ENCODE measurements around the gene MAB21L2. TPM values are rescaled to one million over a fixed set of nuclear protein-coding genes. Genes with fewer than 3 reads are reported as not detected.
"Not testable (repeated sequence)": the region's sequence is repeated elsewhere in the genome, so short reads cannot be mapped to it uniquely, and the experiment has no call there.

Gene MAB21L2
- total and polyA plus RNA-seq, 4 experiments from 2014 or later, result 0.08 TPM; not detected in 3

DNA sequence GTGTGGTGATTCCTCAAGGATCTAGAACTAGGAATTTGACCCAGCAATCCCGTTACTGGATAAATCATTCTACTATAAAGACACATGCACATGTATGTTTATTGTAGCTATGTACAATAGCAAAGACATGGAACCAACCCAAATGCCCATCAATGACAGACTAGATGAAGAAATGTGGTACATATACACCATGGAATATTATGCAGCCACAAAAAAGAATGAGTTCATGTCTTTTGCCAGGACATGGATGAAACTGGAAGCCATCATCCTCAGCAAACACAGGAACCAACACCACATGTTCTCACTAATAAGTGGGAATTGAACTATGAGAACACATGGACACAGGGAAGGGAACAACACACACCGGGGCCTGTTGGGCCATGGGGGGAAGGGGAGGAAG lies 17.0 kb upstream of the MAB21L2 start:
- H3K4me3 Mint-ChIP-seq; H3K4me1 Mint-ChIP-seq; H3K9me3 ChIP-seq (ENCODE audit: control insufficient read depth in 1 of 2, low read length in 2 of 2); H3K9me3 Mint-ChIP-seq; H3K4me3 ChIP-seq (ENCODE audit: low read length in 2 of 2); POLR2A ChIA-PET (ENCODE audit: partially characterized antibody); H3K27me3 ChIP-seq (ENCODE audit: insufficient read depth, low read length); DNase-seq; CTCF ChIA-PET (ENCODE audit: partially characterized antibody); H3K27me3 Mint-ChIP-seq; H3K36me3 ChIP-seq (ENCODE audit: insufficient read depth, low read length); intact Hi-C loops (cut with micrococcal nuclease); H3K27ac ChIP-seq (ENCODE audit: low read depth, low read length); H3K4me1 ChIP-seq (ENCODE audit: insufficient read depth, low read length): not testable (repeated sequence)
- Mint-ChIP-seq H3K36me3 (peaks cover 34 to 49% of the 10 kb centered on the region in 2 donors), H3K27ac (peak overlapping the region in 1 of 7 donors; percentile 12)

DNA sequence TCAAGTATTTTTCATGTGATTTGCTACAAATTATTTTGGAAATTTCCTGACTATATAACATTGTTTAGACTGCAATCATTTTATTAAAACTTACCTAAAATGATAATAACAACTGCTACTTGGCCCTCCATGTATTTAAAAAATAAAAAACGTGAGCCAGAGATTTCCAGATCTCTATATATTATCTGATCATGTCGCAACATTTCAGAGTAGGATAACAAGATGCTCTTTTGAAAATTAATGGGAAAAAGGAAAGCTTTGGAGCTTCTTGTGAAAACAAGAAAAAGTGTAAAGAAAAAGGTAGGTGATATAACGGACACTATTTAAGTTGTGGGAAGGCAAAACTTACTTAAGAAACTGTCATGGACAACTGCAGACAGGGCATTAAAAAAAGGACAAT lies 14.9 kb upstream of the MAB21L2 start:
- Mint-ChIP-seq H3K4me1 (peaks cover 0 to 3% (median under 1%) of the 10 kb centered on the region in 4 donors), H3K9me3 (peaks cover 0 to 5% (median 3%) of the 10 kb centered on the region in 8 donors), H3K27me3 (no peaks in the 10 kb centered on the region), H3K27ac (peak overlapping the region in 1 of 7 donors; percentile 12), H3K4me3 (no peak overlapping the region), H3K36me3 (peaks cover 38 to 40% of the 10 kb centered on the region in 2 donors)
- Histone ChIP-seq H3K4me3 (ENCODE audit: low read length in 2 of 2) (no peak overlapping the region), H3K9me3 (ENCODE audit: control insufficient read depth in 1 of 2, low read length in 2 of 2) (no peaks in the 10 kb centered on the region), H3K27ac (ENCODE audit: low read depth, low read length) (no peak overlapping the region), H3K4me1 (ENCODE audit: insufficient read depth, low read length) (no peaks in the 10 kb centered on the region), H3K36me3 (ENCODE audit: insufficient read depth, low read length) (no peaks in the 10 kb centered on the region), H3K27me3 (ENCODE audit: insufficient read depth, low read length) (no peaks in the 10 kb centered on the region)
- POLR2A ChIA-PET (ENCODE audit: partially characterized antibody), result no interaction called here
- DNase-seq, result no peak
- intact Hi-C loops (cut with micrococcal nuclease), result no loop called here
- CTCF ChIA-PET (ENCODE audit: partially characterized antibody), result no interaction called here

DNA sequence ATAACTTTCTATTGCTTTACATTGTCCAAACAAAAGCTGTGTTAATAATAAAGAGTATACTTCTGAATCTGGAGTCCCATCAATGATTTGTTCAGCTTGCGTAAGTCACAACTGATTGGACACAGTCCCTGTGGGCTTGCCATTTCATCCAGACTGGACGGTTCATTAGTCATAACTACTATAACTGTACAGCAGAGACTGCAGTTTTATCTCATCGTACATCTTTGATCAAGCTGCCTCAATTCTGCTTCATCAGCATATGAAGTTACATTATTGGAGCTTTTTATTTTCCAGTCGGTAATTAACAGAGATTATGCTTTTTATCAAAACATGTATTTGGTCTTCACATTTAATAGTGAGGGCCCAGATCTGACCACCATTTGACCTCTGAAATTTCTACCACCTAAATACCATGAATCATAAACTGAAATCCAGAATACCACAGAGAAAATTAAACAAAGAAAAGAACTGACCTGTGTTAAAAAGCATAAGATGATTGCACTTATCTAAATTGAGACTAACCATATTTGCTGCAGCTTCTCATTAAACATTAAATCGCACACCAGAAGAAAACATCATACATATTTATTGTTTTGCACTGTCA lies 12.5 kb upstream of the MAB21L2 start:
- Histone ChIP-seq H3K27me3 (ENCODE audit: insufficient read depth, low read length) (no peaks in the 10 kb centered on the region), H3K36me3 (ENCODE audit: insufficient read depth, low read length) (no peaks in the 10 kb centered on the region), H3K4me3 (ENCODE audit: low read length in 2 of 2) (no peak overlapping the region), H3K9me3 (ENCODE audit: control insufficient read depth in 1 of 2, low read length in 2 of 2) (no peaks in the 10 kb centered on the region), H3K4me1 (ENCODE audit: insufficient read depth, low read length) (no peaks in the 10 kb centered on the region), H3K27ac (ENCODE audit: low read depth, low read length) (no peak overlapping the region)
- Mint-ChIP-seq H3K27ac (no peak overlapping the region), H3K27me3 (no peaks in the 10 kb centered on the region), H3K9me3 (peaks cover 0 to 5% (median 3%) of the 10 kb centered on the region in 8 donors), H3K4me1 (peaks cover 0 to 3% (median 0%) of the 10 kb centered on the region in 4 donors), H3K36me3 (peaks cover 28 to 29% of the 10 kb centered on the region in 2 donors), H3K4me3 (no peak overlapping the region)
- intact Hi-C loops (cut with micrococcal nuclease), result no loop called here
- POLR2A ChIA-PET (ENCODE audit: partially characterized antibody), result no interaction called here
- DNase-seq, result no peak
- CTCF ChIA-PET (ENCODE audit: partially characterized antibody), result no interaction called here

DNA sequence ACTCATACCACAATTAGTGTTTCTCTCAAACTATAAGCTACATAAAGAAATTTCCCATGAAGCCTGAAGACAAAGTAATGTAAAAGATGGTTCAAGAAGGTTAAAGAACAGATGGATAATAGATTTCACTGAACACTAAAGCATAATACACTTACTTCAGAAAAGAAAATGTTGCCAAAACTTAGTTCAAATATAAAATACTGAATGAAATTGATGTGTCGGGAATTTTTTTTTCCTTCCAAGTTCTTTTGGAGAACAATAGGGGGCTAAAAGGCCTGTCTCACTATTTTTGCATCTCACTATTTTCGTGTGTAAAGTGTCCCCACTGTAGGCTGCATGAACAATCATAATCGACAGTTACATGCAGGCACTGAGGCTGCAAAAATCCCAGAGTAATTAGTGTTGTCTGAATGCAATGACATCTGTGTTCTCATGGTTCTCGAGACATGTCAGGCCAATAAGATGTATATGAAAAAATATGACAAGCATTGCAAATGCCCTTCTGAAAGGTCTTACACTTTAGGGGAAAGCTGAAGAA lies 11.9 kb upstream of the MAB21L2 start:
- Mint-ChIP-seq H3K27ac (no peak overlapping the region), H3K27me3 (no peaks in the 10 kb centered on the region), H3K4me3 (no peak overlapping the region), H3K36me3 (peaks cover 23 to 26% of the 10 kb centered on the region in 2 donors), H3K9me3 (peaks cover 0 to 2% (median under 1%) of the 10 kb centered on the region in 8 donors), H3K4me1 (peaks cover 0 to 3% (median 0%) of the 10 kb centered on the region in 4 donors)
- Histone ChIP-seq H3K27me3 (ENCODE audit: insufficient read depth, low read length) (no peaks in the 10 kb centered on the region), H3K36me3 (ENCODE audit: insufficient read depth, low read length) (no peaks in the 10 kb centered on the region), H3K9me3 (ENCODE audit: control insufficient read depth in 1 of 2, low read length in 2 of 2) (no peaks in the 10 kb centered on the region), H3K4me1 (ENCODE audit: insufficient read depth, low read length) (no peaks in the 10 kb centered on the region), H3K27ac (ENCODE audit: low read depth, low read length) (no peak overlapping the region), H3K4me3 (ENCODE audit: low read length in 2 of 2) (no peak overlapping the region)
- POLR2A ChIA-PET (ENCODE audit: partially characterized antibody), result no interaction called here
- intact Hi-C loops (cut with micrococcal nuclease), result no loop called here
- CTCF ChIA-PET (ENCODE audit: partially characterized antibody), result no interaction called here
- DNase-seq, result no peak

DNA sequence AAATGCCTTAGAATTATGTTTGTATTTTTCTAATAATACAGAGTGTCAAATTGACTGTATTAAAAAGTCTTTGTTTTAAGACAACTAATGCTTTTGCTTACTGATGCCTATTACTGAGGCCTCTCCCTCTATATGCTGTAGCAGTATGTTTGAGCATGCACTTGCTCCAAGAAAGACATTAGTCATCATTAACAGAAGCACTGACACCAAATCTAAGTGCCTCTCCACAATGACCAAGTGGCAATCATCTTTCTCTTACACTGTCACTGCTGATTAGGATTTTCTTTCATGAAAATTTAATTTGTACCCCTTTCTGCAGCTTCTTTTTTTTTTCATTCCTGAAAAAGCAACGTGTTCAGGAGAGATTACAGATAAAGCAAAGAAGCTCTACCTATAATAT lies 11.1 kb upstream of the MAB21L2 start:
- Histone ChIP-seq H3K27me3 (ENCODE audit: insufficient read depth, low read length) (no peaks in the 10 kb centered on the region), H3K9me3 (ENCODE audit: control insufficient read depth in 1 of 2, low read length in 2 of 2) (no peaks in the 10 kb centered on the region), H3K36me3 (ENCODE audit: insufficient read depth, low read length) (no peaks in the 10 kb centered on the region), H3K4me3 (ENCODE audit: low read length in 2 of 2) (no peak overlapping the region), H3K4me1 (ENCODE audit: insufficient read depth, low read length) (no peaks in the 10 kb centered on the region), H3K27ac (ENCODE audit: low read depth, low read length) (no peak overlapping the region)
- ChIA-PET POLR2A (ENCODE audit: partially characterized antibody) (no interaction called here), CTCF (ENCODE audit: partially characterized antibody) (no interaction called here)
- H3K4me3 Mint-ChIP-seq, result no peak overlapping the region
- intact Hi-C loops (cut with micrococcal nuclease), result no loop called here
- DNase-seq, result no peak
- no peaks in the 10 kb centered on the region for H3K27me3 Mint-ChIP-seq
- H3K36me3 Mint-ChIP-seq, result peaks cover 20 to 22% of the 10 kb centered on the region in 2 donors
- peaks cover 0 to 2% (median 0%) of the 10 kb centered on the region in 8 donors for H3K9me3 Mint-ChIP-seq
- no peak overlapping the region for H3K27ac Mint-ChIP-seq
- H3K4me1 Mint-ChIP-seq, result peaks cover 0 to 3% (median 0%) of the 10 kb centered on the region in 4 donors

DNA sequence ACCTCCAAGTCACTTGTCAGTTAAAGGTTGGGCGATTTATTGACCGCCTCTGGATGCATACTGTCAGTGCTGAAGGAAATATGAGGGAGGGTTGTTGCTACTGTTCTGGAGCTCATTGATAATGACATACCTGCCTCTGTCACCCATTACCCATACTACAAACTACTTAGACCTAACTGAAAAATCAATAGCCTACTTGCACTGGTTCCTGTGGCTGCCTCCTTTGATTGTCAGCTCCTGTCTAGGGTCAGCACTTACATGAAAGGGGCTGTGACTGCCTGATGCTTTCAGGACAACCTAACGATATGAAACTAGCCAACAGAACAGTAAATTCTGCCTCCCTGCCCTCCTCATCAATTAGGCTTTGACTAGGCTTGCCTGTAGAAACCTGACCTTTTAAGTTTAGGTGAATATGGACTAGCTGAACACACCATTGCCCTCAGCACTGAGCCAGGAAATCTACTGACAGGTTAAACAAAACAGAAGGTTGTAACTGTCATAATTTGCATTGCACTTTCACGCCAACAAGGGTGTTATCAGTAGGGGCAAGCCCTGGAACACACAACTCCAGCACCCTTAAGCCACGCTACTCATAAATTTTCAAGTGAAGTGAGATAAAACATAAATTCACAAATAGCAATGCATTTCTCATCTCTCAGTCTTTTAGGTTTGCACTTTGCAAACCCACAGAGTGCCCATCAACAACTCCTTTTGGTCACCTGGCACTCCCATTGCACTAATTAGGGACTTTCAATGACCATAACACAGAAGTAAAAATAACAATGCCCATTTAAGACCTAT lies 9.0 kb upstream of the MAB21L2 start:
- no peaks in the 10 kb centered on the region for H3K4me1 ChIP-seq (ENCODE audit: insufficient read depth, low read length)
- Mint-ChIP-seq H3K27ac (no peak overlapping the region), H3K4me1 (peaks cover 0 to 1% (median 0%) of the 10 kb centered on the region in 4 donors), H3K27me3 (no peaks in the 10 kb centered on the region), H3K36me3 (peaks cover 10 to 12% of the 10 kb centered on the region in 2 donors), H3K9me3 (no peaks in the 10 kb centered on the region), H3K4me3 (no peak overlapping the region)
- no peaks in the 10 kb centered on the region for H3K36me3 ChIP-seq (ENCODE audit: insufficient read depth, low read length)
- intact Hi-C loops (cut with micrococcal nuclease), result no loop called here
- POLR2A ChIA-PET (ENCODE audit: partially characterized antibody), result no interaction called here
- no peak overlapping the region for H3K27ac ChIP-seq (ENCODE audit: low read depth, low read length)
- no peak overlapping the region for H3K4me3 ChIP-seq (ENCODE audit: low read length in 2 of 2)
- H3K9me3 ChIP-seq (ENCODE audit: control insufficient read depth in 1 of 2, low read length in 2 of 2), result no peaks in the 10 kb centered on the region
- no peaks in the 10 kb centered on the region for H3K27me3 ChIP-seq (ENCODE audit: insufficient read depth, low read length)
- CTCF ChIA-PET (ENCODE audit: partially characterized antibody), result no interaction called here
- DNase-seq, result no peak

DNA sequence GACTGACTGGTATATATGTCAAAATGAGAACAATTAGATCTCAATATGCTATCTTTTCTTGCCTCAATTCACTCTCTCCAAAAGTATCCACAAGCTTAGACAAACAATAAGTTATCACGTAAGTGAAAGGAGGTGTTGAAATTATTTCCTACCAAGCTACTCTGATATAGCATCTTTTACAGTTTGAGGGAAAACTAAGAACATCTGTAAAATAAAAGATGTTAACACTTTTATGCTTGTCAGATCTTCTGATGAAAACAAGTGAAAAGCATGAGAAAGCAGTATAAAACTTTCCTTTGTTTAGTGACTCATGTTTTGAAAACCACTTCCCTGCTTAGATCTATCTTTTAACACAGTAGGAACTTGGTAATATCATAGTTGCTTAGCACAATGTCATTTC lies 8.4 kb upstream of the MAB21L2 start:
- no peak overlapping the region for H3K4me3 Mint-ChIP-seq
- H3K9me3 Mint-ChIP-seq, result no peaks in the 10 kb centered on the region
- H3K4me1 Mint-ChIP-seq, result peaks cover 0 to 1% (median 0%) of the 10 kb centered on the region in 4 donors
- peaks cover 10 to 12% of the 10 kb centered on the region in 2 donors for H3K36me3 Mint-ChIP-seq
- no peaks in the 10 kb centered on the region for H3K27me3 ChIP-seq (ENCODE audit: insufficient read depth, low read length)
- DNase-seq, result no peak
- ChIA-PET CTCF (ENCODE audit: partially characterized antibody) (no interaction called here), POLR2A (ENCODE audit: partially characterized antibody) (no interaction called here)
- no peak overlapping the region for H3K27ac ChIP-seq (ENCODE audit: low read depth, low read length)
- no peaks in the 10 kb centered on the region for H3K27me3 Mint-ChIP-seq
- no peaks in the 10 kb centered on the region for H3K36me3 ChIP-seq (ENCODE audit: insufficient read depth, low read length)
- no peaks in the 10 kb centered on the region for H3K9me3 ChIP-seq (ENCODE audit: control insufficient read depth in 1 of 2, low read length in 2 of 2)
- no peak overlapping the region for H3K4me3 ChIP-seq (ENCODE audit: low read length in 2 of 2)
- intact Hi-C loops (cut with micrococcal nuclease), result no loop called here
- H3K27ac Mint-ChIP-seq, result no peak overlapping the region
- H3K4me1 ChIP-seq (ENCODE audit: insufficient read depth, low read length), result no peaks in the 10 kb centered on the region
